GM12878 (cell line): ENCODE results near the gene SCAMP4. TPM values are rescaled to one million over a fixed set of nuclear protein-coding genes. Genes with fewer than 3 reads are reported as not detected.

Source experiments
- ATAC-seq: fragments of 200-7000 bp; cut with Tn5 transposase; 3 replicates; pipeline ENCODE4 v1.9.1; 2020; ENCODE audit warnings: mild to moderate bottlenecking, moderate library complexity
- BruUV-seq: library from RNA; stranded (reverse); fragments of 400-500 nt; replicated peaks from 2 replicates; lab custom pipeline; 2021; lab: Mats Ljungman, UMichigan
- CTCF ChIA-PET: fragments of 300-600 bp; sonication (Branson Sonifier 250); formaldehyde crosslinking; extraction: SDS; loops from one replicate; lab custom pipeline; 2021; ENCODE audit warnings: inconsistent platforms; lab: Yijun Ruan, JAX
- POLR2A ChIA-PET: fragments of 350-600 bp; formaldehyde crosslinking; extraction: SDS; loops from one replicate; lab custom pipeline; 2021; ENCODE audit warnings: inconsistent platforms; lab: Charles Lee
- RAD21 ChIA-PET: fragments of 300-600 bp; sonication (Branson Sonifier 250); formaldehyde crosslinking; loops from one replicate; lab custom pipeline; 2023; ENCODE audit warnings: antibody characterized with exemption; ENCODE audit not compliant: unreplicated experiment; lab: Charles Lee
- SMC1A ChIA-PET: fragments of 300-600 bp; sonication (Branson Sonifier 250); formaldehyde crosslinking; loops from one replicate; lab custom pipeline; 2023; ENCODE audit not compliant: unreplicated experiment, uncharacterized antibody; lab: Charles Lee
- DNase-seq: peaks from one replicate; pipeline ENCODE4 v3.0.0-alpha.2; 2011; ENCODE audit warnings: low read depth, low spot score
- FAIRE-seq: peaks from 3 replicates; lab custom pipeline; 2011; peaks lifted over from hg19 to GRCh38; lab: Jason Lieb, UNC
- H2AFZ ChIP-seq: 2 replicates; pipeline ENCODE4 v1.6.0; 2011; ENCODE audit warnings: low read depth, low read length, control low read depth; ENCODE audit not compliant: control insufficient read depth
- H3K27ac ChIP-seq: 2 replicates; pipeline ENCODE4 v1.5.1; 2011; ENCODE audit warnings: control low read depth; ENCODE audit not compliant: control insufficient read depth, insufficient read depth
- H3K27me3 ChIP-seq, 2 experiments: replicated peaks in 1 of 2; 2 replicates each; pipeline versions ENCODE4 v1.6.0 to v1.6.1; 2011; ENCODE audit warnings: low read length in 1 of 2; ENCODE audit not compliant: control insufficient read depth in 2 of 2, insufficient read depth in 2 of 2
- H3K36me3 ChIP-seq, 2 experiments: 2 replicates each; pipeline ENCODE4 v1.5.1; 2011; ENCODE audit warnings: low read length in 1 of 2; ENCODE audit not compliant: control insufficient read depth in 2 of 2, insufficient read depth in 2 of 2
- H3K4me1 ChIP-seq: 2 replicates; pipeline ENCODE4 v1.6.1; 2011; ENCODE audit warnings: mild to moderate bottlenecking, low read length, moderate library complexity, mixed read lengths; ENCODE audit not compliant: control insufficient read depth, insufficient read depth
- H3K4me2 ChIP-seq: 2 replicates; pipeline ENCODE4 v1.6.0; 2011; ENCODE audit warnings: control low read depth; ENCODE audit not compliant: control insufficient read depth, insufficient read depth
- H3K4me3 ChIP-seq: fragments of 200-600 bp; sonication (generic); 2 replicates; pipeline ENCODE4 v1.5.1; 2016
- H3K79me2 ChIP-seq: 2 replicates; pipeline ENCODE4 v1.6.0; 2011; ENCODE audit warnings: low read length; ENCODE audit not compliant: control insufficient read depth, insufficient read depth
- H3K9ac ChIP-seq: 2 replicates; pipeline ENCODE4 v1.8.0; 2011; ENCODE audit warnings: low read length, control low read depth, mixed read lengths; ENCODE audit not compliant: control insufficient read depth, insufficient read depth
- H3K9me3 ChIP-seq: replicated peaks from 3 replicates; pipeline ENCODE4 v1.5.1; 2011; ENCODE audit warnings: mild to moderate bottlenecking, low read length; ENCODE audit not compliant: control insufficient read depth, insufficient read depth
- H4K20me1 ChIP-seq: 2 replicates; pipeline ENCODE4 v1.6.0; 2011; ENCODE audit not compliant: control insufficient read depth, insufficient read depth
- ESRRA ChIP-seq: IDR thresholded peaks from 2 replicates; pipeline ENCODE4 v1.6.1; 2012; ENCODE audit warnings: mild to moderate bottlenecking, low read length, improper control_type of control experiment
- ETV6 ChIP-seq, 2 experiments: fragments of 450-650 bp in 1 of 2; IDR thresholded peaks in 1 of 2; conservative IDR thresholded peaks in 1 of 2; 2 replicates each; pipeline ENCODE4 v1.6.1; 2014; ENCODE audit warnings: antibody characterized with exemption in 1 of 2, borderline replicate concordance in 1 of 2, low read depth in 1 of 2, mild to moderate bottlenecking in 1 of 2, moderate library complexity in 1 of 2
- HCFC1 ChIP-seq: fragments of 150-350 bp; IDR thresholded peaks from 2 replicates; pipeline ENCODE4 v1.6.1; 2014; ENCODE audit warnings: low read length
- IRF4 ChIP-seq: IDR thresholded peaks from 2 replicates; pipeline ENCODE4 v1.6.1; 2011; ENCODE audit warnings: low read depth, low read length
- MTA2 ChIP-seq: fragments of 450-650 bp; IDR thresholded peaks from 2 replicates; pipeline ENCODE4 v1.6.1; 2016; ENCODE audit warnings: low read depth, mild to moderate bottlenecking, moderate library complexity
- PAX8 ChIP-seq: fragments of 450-650 bp; IDR thresholded peaks from 2 replicates; pipeline ENCODE4 v1.6.1; 2017; ENCODE audit warnings: mild to moderate bottlenecking, moderate library complexity
- SMAD5 ChIP-seq: IDR thresholded peaks from 2 replicates; pipeline ENCODE4 v1.6.1; 2016; ENCODE audit warnings: antibody characterized with exemption, low read depth
- SREBF1 ChIP-seq: IDR thresholded peaks from 2 replicates; pipeline ENCODE4 v1.6.1; 2012; ENCODE audit warnings: mild to moderate bottlenecking, low read length
- SREBF2 ChIP-seq: IDR thresholded peaks from 2 replicates; pipeline ENCODE4 v1.6.1; 2012; ENCODE audit warnings: mild to moderate bottlenecking, low read length
- STAT1 ChIP-seq: fragments of 450-650 bp; conservative IDR thresholded peaks from 2 replicates; pipeline ENCODE4 v1.6.1; 2014; ENCODE audit warnings: antibody characterized with exemption, mild to moderate bottlenecking
- WGBS: methylation state at CpG from one replicate; pipeline ENCODE4 v1.1.6; 2016; ENCODE audit warnings: low lambda C conversion rate; ENCODE audit not compliant: insufficient replicate concordance, insufficient coverage; ENCODE audit errors: missing lambda C conversion rate; 5-methylcytosine and 5-hydroxymethylcytosine counted together
- in situ Hi-C: fragments of 300-500 bp; cut with MboI; formaldehyde crosslinking; loops from 9 replicates; pipeline ENCODE4 v1.14.3; 2018; ENCODE audit warnings: mixed read lengths
- intact Hi-C: fragments of 100-400 bp; cut with micrococcal nuclease; formaldehyde crosslinking; loops from one replicate; pipeline ENCODE4 v1.14.2; 2022; ENCODE audit not compliant: unreplicated experiment
- polyA plus RNA-seq, 11 experiments: library from polyadenylated mRNA; depleted of rRNA in 4 of 11; unstranded in 6 of 11; stranded (reverse) in 5 of 11; fragments of >200 nt; fragmentation: Nextera tagmentation in 4 of 11; fragmentation: Illumina TruSeq in 1 of 11; extraction: Ambion mirVana in 4 of 11; extraction: Trizol in 1 of 11; gene quantifications; 1 replicate in 1 of 11; 2 replicates in 10 of 11; pipeline versions ENCODE4 v1.2.1 to v1.2.3, GENCODE V29; 2011 to 2016; ENCODE audit warnings: inconsistent platforms in 2 of 11, missing spikeins in 2 of 11, low read depth in 1 of 11
- total RNA-seq, 4 experiments: library from RNA; depleted of rRNA in 3 of 4; stranded (reverse); fragments of >200 nt in 3 of 4; fragmentation: Illumina TruSeq in 1 of 4; extraction: Trizol in 1 of 4; gene quantifications; 2 replicates each; pipeline versions ENCODE4 v1.2.1 to v1.2.3, GENCODE V29; 2013 to 2021
- TF ChIP-seq, protein P1 (sequence below): fragments of 450-650 bp; IDR thresholded peaks from 2 replicates; pipeline ENCODE4 v1.6.1; 2016; ENCODE audit warnings: mild to moderate bottlenecking

The SCAMP4 gene
- total and polyA plus RNA-seq, 10 of the 15 experiments (the other 5 are each of a cell fraction or from before 2014, with no cell fraction given): 0.63 to 34.7 (median 12.8) TPM

DNA sequence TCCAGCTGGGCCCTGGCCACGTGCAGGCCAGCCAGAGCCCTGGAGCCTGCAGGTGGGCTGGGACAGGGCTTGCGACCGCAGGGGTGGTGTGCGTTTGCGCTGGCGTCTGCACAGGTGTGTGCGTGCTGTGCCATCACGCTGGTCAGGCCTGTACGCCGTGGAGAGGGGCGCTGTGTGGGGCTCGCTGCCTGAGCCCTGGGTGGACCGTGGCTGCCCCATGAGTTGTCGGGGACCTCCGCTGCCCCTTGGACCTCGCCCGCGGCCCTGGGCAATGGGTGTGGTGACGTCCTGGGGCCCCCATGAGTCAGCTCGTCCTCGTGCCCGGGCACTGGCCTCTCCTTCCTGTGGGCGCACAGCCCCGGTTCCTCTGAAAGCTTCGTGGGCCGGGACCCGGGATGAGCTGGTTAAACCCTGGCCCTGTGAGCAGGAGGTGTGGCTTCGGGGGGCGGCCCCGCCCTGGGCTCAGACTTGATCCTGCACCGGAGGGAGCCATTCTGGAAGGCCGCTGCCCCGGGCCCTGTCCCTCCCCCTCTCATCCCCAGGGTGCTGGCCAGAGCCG is 42.5 kb downstream of the SCAMP4 start:
- ChIA-PET POLR2A (no interaction called here), CTCF (no interaction called here), SMC1A (no interaction called here), RAD21 (no interaction called here)
- Histone ChIP-seq H3K36me3 (peaks cover 3 to 15% of the 10 kb centered on the region in 2 experiments; a peak in 2 of 4 replicates), H3K4me1 (peaks cover 3% of the 10 kb centered on the region; the same call in 1 of the 2 replicates), H3K4me2 (no peak overlapping the region), H3K27me3 (no peaks in the 10 kb centered on the region), H3K4me3 (no peak overlapping the region), H3K9me3 (no peaks in the 10 kb centered on the region; the same call in 2 of the 3 replicates), H4K20me1 (peaks cover 5% of the 10 kb centered on the region; the same call in 1 of the 2 replicates), H3K27ac (no peak overlapping the region), H2AFZ (no peak overlapping the region), H3K9ac (no peak overlapping the region), H3K79me2 (peaks cover 68% of the 10 kb centered on the region)
- in situ Hi-C loops (no loop called here), intact Hi-C loops (no loop called here)
- no TSS peak for BruUV-seq
- ATAC-seq: no peak
- no peak for DNase-seq
- FAIRE-seq: no peak
- no peak for TF ChIP-seq SREBF2
- TF ChIP-seq SMAD5: no peak
- TF ChIP-seq ESRRA: no peak
- no peak for TF ChIP-seq HCFC1
- TF ChIP-seq PAX8: no peak
- WGBS: 90% methylated on average over 33 of the region's 34 CpGs

GRCh38 chr19:1949304-1950101 is 44.3 kb downstream of the SCAMP4 start:
- FAIRE-seq (no peak), ATAC-seq (no peak), DNase-seq (no peak)
- H3K4me1 ChIP-seq: no peaks in the 10 kb centered on the region
- CTCF ChIA-PET: no interaction called here
- in situ Hi-C loops: no loop called here
- peaks cover 62% of the 10 kb centered on the region for H3K79me2 ChIP-seq
- H3K4me3 ChIP-seq: no peak overlapping the region
- H2AFZ ChIP-seq: no peak overlapping the region
- no peaks in the 10 kb centered on the region for H3K27me3 ChIP-seq
- no peak overlapping the region for H3K9ac ChIP-seq
- 94% methylated on average over 44 of the region's 44 CpGs for WGBS
- H4K20me1 ChIP-seq: no peaks in the 10 kb centered on the region; the same call in 1 of the 2 replicates
- H3K27ac ChIP-seq: no peak overlapping the region
- intact Hi-C loops: no loop called here
- SMC1A ChIA-PET: no interaction called here
- no peaks in the 10 kb centered on the region; the same call in 2 of the 3 replicates for H3K9me3 ChIP-seq
- BruUV-seq: no TSS peak
- RAD21 ChIA-PET: no interaction called here
- peaks cover 5 to 26% of the 10 kb centered on the region in 2 experiments; a peak in 2 of 4 replicates for H3K36me3 ChIP-seq
- H3K4me2 ChIP-seq: no peak overlapping the region
- POLR2A ChIA-PET: no interaction called here
- TF ChIP-seq, protein P1, sequence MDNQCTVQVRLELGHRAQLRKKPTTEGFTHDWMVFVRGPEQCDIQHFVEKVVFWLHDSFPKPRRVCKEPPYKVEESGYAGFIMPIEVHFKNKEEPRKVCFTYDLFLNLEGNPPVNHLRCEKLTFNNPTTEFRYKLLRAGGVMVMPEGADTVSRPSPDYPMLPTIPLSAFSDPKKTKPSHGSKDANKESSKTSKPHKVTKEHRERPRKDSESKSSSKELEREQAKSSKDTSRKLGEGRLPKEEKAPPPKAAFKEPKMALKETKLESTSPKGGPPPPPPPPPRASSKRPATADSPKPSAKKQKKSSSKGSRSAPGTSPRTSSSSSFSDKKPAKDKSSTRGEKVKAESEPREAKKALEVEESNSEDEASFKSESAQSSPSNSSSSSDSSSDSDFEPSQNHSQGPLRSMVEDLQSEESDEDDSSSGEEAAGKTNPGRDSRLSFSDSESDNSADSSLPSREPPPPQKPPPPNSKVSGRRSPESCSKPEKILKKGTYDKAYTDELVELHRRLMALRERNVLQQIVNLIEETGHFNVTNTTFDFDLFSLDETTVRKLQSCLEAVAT: no peak
- TF ChIP-seq IRF4 (no peak), ETV6 (conservative IDR thresholded peaks at IDR 0.05 in 1 of 2, IDR thresholded peaks at IDR 0.05 in 1 of 2; ENCODE audit: borderline replicate concordance in 1 of 2, low read depth in 1 of 2) (no peak), STAT1 (no peak), SREBF1 (no peak), MTA2 (no peak)
